Tibial nerve (tissue), 3 donors: ENCODE data around the gene HTR2C.
"Not testable (repeated sequence)": the region's sequence is repeated elsewhere in the genome, so short reads cannot be mapped to it uniquely, and the experiment has no call there.

Experiments
- CTCF ChIP-seq, 5 experiments: fragments of 200-600 bp in 3 of 5; fragments of 450-650 bp in 2 of 5; sonication (generic) in 3 of 5; IDR thresholded peaks; one replicate each; pipeline ENCODE4 v1.5.1; 2016 to 2019; ENCODE audit warnings: antibody characterized with exemption in 5 of 5, mild to moderate bottlenecking in 3 of 5, moderate library complexity in 2 of 5
- POLR2A ChIP-seq, 2 donors: fragments of 450-650 bp; IDR thresholded peaks; one replicate each; pipeline ENCODE4 v1.6.1; 2017; ENCODE audit warnings: antibody characterized with exemption in 2 of 2, mild to moderate bottlenecking in 2 of 2, moderate library complexity in 2 of 2

- TF ChIP-seq CTCF, POLR2A (IDR thresholded peaks at IDR 0.05): not testable (repeated sequence)
Measured at GRCh38 chrX:114933291-114933690, 349.4 kb downstream of the HTR2C start.
